Measurements from ENCODE around the gene RBMS3. TPM values are rescaled to one million over a fixed set of nuclear protein-coding genes. Genes with fewer than 3 reads are reported as not detected.

RBMS3 gene
- total RNA-seq, 1 experiment from 2014 or later: 7.4 TPM

- Histone ChIP-seq H3K36me3 (ENCODE audit: control insufficient read depth, insufficient read depth, low read length) (no peaks in the 10 kb centered on the region), H3K4me3 (ENCODE audit: low read depth, low read length) (no peak overlapping the region), H3K9me3 (no peaks in the 10 kb centered on the region), H3K4me1 (no peaks in the 10 kb centered on the region), H3K27me3 (replicated peaks; ENCODE audit: control insufficient read depth, insufficient read depth, low read length) (no peaks in the 10 kb centered on the region)
- H3K27me3 Mint-ChIP-seq (ENCODE audit: insufficient read depth, unreplicated experiment): no peaks in the 10 kb centered on the region
- no peak overlapping the region for H3K4me3 Mint-ChIP-seq (ENCODE audit: unreplicated experiment)
- H3K36me3 Mint-ChIP-seq (ENCODE audit: insufficient read depth, unreplicated experiment): no peaks in the 10 kb centered on the region
- ChIA-PET POLR2A (no interaction called here), CTCF (no interaction called here)
- no peak overlapping the region for H3K27ac Mint-ChIP-seq (ENCODE audit: unreplicated experiment)
- no peaks in the 10 kb centered on the region for H3K9me3 Mint-ChIP-seq (ENCODE audit: unreplicated experiment)
- intact Hi-C loops (cut with micrococcal nuclease; ENCODE audit: unreplicated experiment): no loop called here
- no peak for TF ChIP-seq CTCF (IDR thresholded peaks at IDR 0.05; ENCODE audit: insufficient read depth in 1 of 2, low read depth in 1 of 2, low read length in 1 of 2, severe bottlenecking in 1 of 2, unreplicated experiment in 1 of 2)
- no TSS peak for BruUV-seq (replicated peaks)
- H3K4me1 Mint-ChIP-seq (ENCODE audit: low read depth, unreplicated experiment): no peaks in the 10 kb centered on the region
- no peak for DNase-seq
Measured at GRCh38 chr3:29247088-29247745, 33.7 kb upstream of the RBMS3 start.

GRCh38 chr3:29249829-29250345 is 31.0 kb upstream of the RBMS3 start:
- CTCF ChIA-PET: no interaction called here
- H3K27me3 ChIP-seq (replicated peaks; ENCODE audit: control insufficient read depth, insufficient read depth, low read length): no peaks in the 10 kb centered on the region
- H3K4me1 Mint-ChIP-seq (ENCODE audit: low read depth, unreplicated experiment): no peaks in the 10 kb centered on the region
- H3K27me3 Mint-ChIP-seq (ENCODE audit: insufficient read depth, unreplicated experiment): no peaks in the 10 kb centered on the region
- H3K9me3 Mint-ChIP-seq (ENCODE audit: unreplicated experiment): no peaks in the 10 kb centered on the region
- no peaks in the 10 kb centered on the region for H3K9me3 ChIP-seq
- no peak for TF ChIP-seq CTCF (IDR thresholded peaks at IDR 0.05; ENCODE audit: insufficient read depth in 1 of 2, low read depth in 1 of 2, low read length in 1 of 2, severe bottlenecking in 1 of 2, unreplicated experiment in 1 of 2)
- no peak for DNase-seq
- POLR2A ChIA-PET: no interaction called here
- no peaks in the 10 kb centered on the region for H3K4me1 ChIP-seq
- H3K27ac Mint-ChIP-seq (ENCODE audit: unreplicated experiment): no peak overlapping the region
- no peak overlapping the region for H3K4me3 Mint-ChIP-seq (ENCODE audit: unreplicated experiment)
- H3K36me3 ChIP-seq (ENCODE audit: control insufficient read depth, insufficient read depth, low read length): no peaks in the 10 kb centered on the region
- intact Hi-C loops (cut with micrococcal nuclease; ENCODE audit: unreplicated experiment): no loop called here
- no peak overlapping the region for H3K4me3 ChIP-seq (ENCODE audit: low read depth, low read length)
- BruUV-seq (replicated peaks): no TSS peak
- H3K36me3 Mint-ChIP-seq (ENCODE audit: insufficient read depth, unreplicated experiment): no peaks in the 10 kb centered on the region

DNA sequence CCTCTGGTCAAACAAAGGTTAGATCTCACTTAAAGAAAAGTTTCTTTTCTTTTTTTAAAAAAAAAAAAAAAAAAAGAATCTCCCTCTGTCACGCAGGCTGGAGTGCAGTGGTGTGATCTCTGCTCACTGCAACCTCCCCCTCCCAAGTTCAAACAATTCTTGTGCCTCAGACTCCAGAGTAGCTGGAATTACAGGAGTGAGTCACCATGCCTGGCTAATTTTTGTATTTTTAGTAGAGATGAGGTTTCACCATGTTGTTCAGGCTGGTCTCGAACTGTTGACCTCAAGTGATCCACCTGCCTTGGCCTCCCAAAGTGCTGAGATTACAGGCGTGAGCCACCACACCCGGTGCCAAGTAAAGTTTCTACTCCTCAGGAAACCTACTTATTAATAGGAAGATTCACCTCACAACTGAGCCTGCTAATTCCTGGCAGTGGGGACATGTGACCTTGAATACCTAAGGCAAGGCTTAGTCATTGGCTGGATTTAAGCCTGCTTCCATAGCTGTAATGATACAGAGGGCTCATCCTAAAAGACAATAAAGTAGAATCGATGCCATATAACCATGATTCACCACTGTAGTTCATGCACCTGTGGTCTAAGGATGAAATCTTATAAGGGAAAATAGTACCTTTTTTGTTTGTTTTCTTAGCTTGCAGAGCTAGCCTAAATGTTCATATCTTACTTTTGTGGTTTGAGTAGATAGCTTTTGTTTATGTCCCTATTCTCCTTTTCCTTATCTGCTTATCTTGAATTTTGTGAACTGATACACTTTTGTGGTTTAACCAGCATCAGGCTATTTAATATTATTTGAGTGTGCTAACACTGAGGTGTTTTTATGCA is 24.8 kb upstream of the RBMS3 start:
- Mint-ChIP-seq H3K27ac (ENCODE audit: unreplicated experiment) (no peak overlapping the region), H3K36me3 (ENCODE audit: insufficient read depth, unreplicated experiment) (no peaks in the 10 kb centered on the region), H3K9me3 (ENCODE audit: unreplicated experiment) (no peaks in the 10 kb centered on the region), H3K4me3 (ENCODE audit: unreplicated experiment) (no peak overlapping the region), H3K27me3 (ENCODE audit: insufficient read depth, unreplicated experiment) (no peaks in the 10 kb centered on the region), H3K4me1 (ENCODE audit: low read depth, unreplicated experiment) (no peaks in the 10 kb centered on the region)
- Histone ChIP-seq H3K4me1 (no peaks in the 10 kb centered on the region), H3K9me3 (no peaks in the 10 kb centered on the region), H3K27me3 (replicated peaks; ENCODE audit: control insufficient read depth, insufficient read depth, low read length) (no peaks in the 10 kb centered on the region), H3K36me3 (ENCODE audit: control insufficient read depth, insufficient read depth, low read length) (no peaks in the 10 kb centered on the region), H3K4me3 (ENCODE audit: low read depth, low read length) (no peak overlapping the region)
- intact Hi-C loops (cut with micrococcal nuclease; ENCODE audit: unreplicated experiment): no loop called here
- POLR2A ChIA-PET: no interaction called here
- CTCF ChIA-PET: no interaction called here
- no peak for TF ChIP-seq CTCF (IDR thresholded peaks at IDR 0.05; ENCODE audit: insufficient read depth in 1 of 2, low read depth in 1 of 2, low read length in 1 of 2, severe bottlenecking in 1 of 2, unreplicated experiment in 1 of 2)
- BruUV-seq (replicated peaks): no TSS peak
- DNase-seq: no peak

Measured in Caco-2 (cell line).